Measurements from ENCODE around the gene CNKSR3.

The CNKSR3 gene

DNA sequence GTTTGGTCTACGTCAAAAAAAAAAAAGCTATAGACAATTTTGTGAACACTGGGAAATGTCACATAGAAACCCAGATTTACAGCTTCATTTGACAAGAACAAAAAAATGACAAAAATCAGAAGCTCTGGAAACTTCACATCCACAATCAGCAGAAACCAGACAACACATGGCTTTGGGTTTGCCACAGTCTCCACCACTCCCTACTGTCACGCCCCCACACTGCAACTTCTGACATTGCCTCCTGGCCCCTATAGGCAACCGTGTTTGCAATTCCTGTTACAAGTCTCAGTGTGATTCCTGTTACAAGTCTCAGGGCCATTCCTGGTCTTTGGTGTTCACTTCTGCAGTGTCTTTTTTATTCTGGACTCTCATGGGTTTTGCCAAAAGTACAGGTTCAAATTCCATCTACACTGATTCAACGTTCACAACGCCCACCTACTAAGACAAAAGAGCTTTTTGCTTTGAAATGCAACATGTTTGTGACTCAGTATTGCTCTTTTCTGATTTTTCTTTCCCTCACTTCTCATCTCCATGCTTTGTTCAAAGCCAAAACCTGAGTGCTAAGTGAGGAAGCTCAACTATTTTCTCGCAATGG lies 12.0 kb downstream of the CNKSR3 start:
- no peak for TF ChIP-seq TAF1 (IDR thresholded peaks at IDR 0.05; ENCODE audit: borderline replicate concordance, insufficient read depth, low read length)

DNA sequence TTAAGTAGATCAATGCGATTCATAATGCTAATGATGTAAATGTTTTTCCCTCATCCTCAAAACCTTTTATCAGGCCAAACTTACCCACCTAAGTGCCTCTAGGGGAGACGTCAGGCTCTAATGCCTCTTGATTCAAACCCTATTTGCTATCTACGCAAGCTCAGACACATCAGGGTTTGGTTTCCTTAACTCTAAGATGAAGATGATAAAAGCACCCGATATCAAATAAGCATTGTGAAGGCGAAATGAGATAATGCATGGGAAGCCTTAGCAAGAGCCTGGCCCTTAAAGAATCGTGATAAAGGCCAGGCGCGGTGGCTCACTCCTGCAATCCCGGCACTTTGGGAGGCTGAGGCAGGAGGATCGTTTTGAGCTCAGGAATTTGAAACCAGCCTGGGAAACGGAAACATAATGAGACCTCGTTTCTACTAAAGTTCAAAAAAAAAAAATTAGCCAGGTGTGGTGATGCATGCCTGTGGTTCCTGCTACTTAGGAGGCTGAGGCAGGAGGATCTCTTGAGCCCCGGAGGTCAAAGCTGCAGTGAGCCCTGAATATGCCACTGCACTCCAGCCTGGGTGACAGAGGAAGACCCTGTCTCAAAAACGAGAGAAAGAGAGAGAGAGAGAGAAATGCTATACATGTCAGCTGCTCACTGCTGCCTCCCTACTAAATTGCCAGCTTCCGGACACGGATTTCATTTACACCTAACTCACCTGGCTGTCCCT lies 13.5 kb downstream of the CNKSR3 start:
- TF ChIP-seq REST (IDR thresholded peaks at IDR 0.05; ENCODE audit: insufficient read depth in 1 of 2, low read depth in 2 of 2, low read length in 2 of 2): no peak

- TF ChIP-seq REST (IDR thresholded peaks at IDR 0.05; ENCODE audit: insufficient read depth in 1 of 2, low read depth in 2 of 2, low read length in 2 of 2): no peak
- no peak for TF ChIP-seq POLR2AphosphoS5 (IDR thresholded peaks at IDR 0.05; ENCODE audit: low read depth, low read length)
- TF ChIP-seq FOXP2 (optimal IDR thresholded peaks at IDR 0.05; ENCODE audit: borderline replicate concordance, extremely low read depth, extremely low read length, insufficient read depth): no peak
- no peak for TF ChIP-seq TAF1 (IDR thresholded peaks at IDR 0.05; ENCODE audit: borderline replicate concordance, insufficient read depth, low read length)
- TF ChIP-seq SIN3A (IDR thresholded peaks at IDR 0.05; ENCODE audit: borderline replicate concordance, insufficient read depth, low read length): no peak
Measured at GRCh38 chr6:154496186-154496585, 14.3 kb downstream of the CNKSR3 start.

DNA sequence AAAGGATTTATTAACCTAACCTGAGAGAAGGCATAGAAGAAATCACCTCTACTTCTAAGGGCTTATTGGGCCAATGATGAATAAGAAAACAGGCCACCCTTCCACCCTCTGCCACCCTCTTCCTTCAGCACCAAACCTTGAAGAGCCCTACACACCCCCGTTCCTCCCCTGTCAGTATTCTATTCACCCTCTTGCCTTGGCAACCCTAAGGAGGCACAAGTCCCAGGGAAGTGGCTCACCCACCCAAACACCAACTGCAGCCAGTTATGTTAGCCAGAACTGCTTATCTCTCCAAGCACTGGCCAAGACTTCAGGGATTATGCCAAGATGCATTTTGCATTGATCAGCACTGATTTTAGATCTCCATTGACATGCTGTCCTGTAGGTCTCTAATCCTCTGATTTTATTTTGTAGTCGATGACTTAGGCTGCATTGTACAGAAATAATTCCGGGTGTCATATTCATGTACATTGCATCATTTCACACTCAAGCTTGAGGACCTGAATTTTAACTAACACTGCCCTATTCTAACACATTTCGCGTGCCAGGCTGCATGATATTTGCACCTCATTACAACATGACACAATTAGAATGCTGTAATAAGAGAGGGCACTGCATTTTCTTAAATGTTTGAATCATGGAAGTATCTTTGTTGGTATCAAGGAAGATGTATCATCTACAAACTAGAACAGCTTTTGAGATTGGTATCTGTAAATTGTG lies 15.7 kb downstream of the CNKSR3 start:
- TF ChIP-seq TAF1 (IDR thresholded peaks at IDR 0.05; ENCODE audit: borderline replicate concordance, insufficient read depth, low read length) (no peak), SIN3A (IDR thresholded peaks at IDR 0.05; ENCODE audit: borderline replicate concordance, insufficient read depth, low read length) (no peak), FOXP2 (optimal IDR thresholded peaks at IDR 0.05; ENCODE audit: borderline replicate concordance, extremely low read depth, extremely low read length, insufficient read depth) (no peak), POLR2AphosphoS5 (IDR thresholded peaks at IDR 0.05; ENCODE audit: low read depth, low read length) (no peak), REST (IDR thresholded peaks at IDR 0.05; ENCODE audit: insufficient read depth in 1 of 2, low read depth in 2 of 2, low read length in 2 of 2) (no peak)

DNA sequence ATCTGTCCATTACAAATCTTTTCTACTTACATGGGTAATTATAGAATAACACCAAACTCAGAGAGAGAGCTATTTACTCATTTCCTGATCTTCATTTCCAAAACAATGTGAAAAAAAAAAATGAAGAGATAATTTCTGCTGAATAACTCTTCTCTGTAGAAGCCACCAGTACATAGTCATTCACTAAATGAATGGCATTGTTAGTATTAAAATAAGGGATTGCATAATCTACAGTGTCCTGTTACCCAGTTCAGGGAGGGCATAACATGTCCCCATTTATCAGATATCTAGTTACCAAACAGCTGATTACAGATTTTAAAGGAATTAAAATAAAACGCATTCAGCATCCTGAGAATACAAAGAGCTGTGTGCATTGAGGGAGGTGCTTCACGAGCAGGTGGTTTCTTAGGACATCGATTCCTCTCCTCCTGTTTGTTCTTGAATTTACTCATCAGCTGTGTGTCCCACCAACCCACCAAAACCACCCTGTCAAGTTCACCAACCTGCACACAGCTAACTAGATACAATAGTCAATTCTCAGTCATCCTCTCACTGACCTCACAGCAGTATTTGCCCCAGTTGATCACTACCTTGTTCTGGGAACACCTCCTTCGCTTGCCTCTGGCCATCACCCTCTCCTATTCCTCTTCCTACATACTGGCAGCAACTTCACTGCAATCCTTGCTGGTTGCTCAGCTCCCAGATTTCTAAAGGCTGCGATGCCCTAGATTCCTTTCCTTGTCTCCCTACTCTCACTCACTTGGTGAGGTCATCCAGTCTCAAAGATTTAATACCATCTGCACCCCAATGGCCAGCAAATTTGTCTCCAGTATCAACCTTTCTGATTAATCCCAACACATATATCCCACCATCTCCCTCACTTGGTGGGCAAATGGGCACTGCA lies 18.7 kb downstream of the CNKSR3 start:
- TF ChIP-seq TAF1 (IDR thresholded peaks at IDR 0.05; ENCODE audit: borderline replicate concordance, insufficient read depth, low read length): no peak
- no peak for TF ChIP-seq FOXP2 (optimal IDR thresholded peaks at IDR 0.05; ENCODE audit: borderline replicate concordance, extremely low read depth, extremely low read length, insufficient read depth)
- no peak for TF ChIP-seq SIN3A (IDR thresholded peaks at IDR 0.05; ENCODE audit: borderline replicate concordance, insufficient read depth, low read length)

All from PFSK-1 (cell line).